HEK293 (cell line): Measurements from ENCODE around the gene OTOR.
A peak's percentile ranks its signal among the peaks of the same experiment; 100 is the strongest.

Experiments used
- CTCF ChIA-PET: fragments of 350-600 bp; formaldehyde crosslinking; extraction: SDS; loops from one replicate; lab custom pipeline; 2021; ENCODE audit warnings: antibody characterized with exemption; lab: Yijun Ruan, JAX
- POLR2A ChIA-PET: fragments of 300-600 bp; formaldehyde crosslinking; extraction: SDS; loops from one replicate; lab custom pipeline; 2020; ENCODE audit warnings: antibody characterized with exemption, inconsistent platforms; lab: Yijun Ruan, JAX
- H3K27ac ChIP-seq: fragments of 200-500 bp; sonication (Bioruptor generic); 2 replicates; pipeline ENCODE4 v1.5.1; 2014; ENCODE audit warnings: low read depth, low read length, control low read depth, inconsistent platforms; ENCODE audit errors: extremely low read depth
- H3K36me3 ChIP-seq, 2 experiments: fragments of 200-500 bp in 1 of 2; sonication (Bioruptor generic) in 1 of 2; 1 replicate in 1 of 2; 2 replicates in 1 of 2; pipeline ENCODE4 v1.5.1; 2014 to 2017; ENCODE audit warnings: inconsistent platforms in 2 of 2, low read length in 2 of 2; ENCODE audit not compliant: control insufficient read depth in 2 of 2, insufficient read depth in 1 of 2
- H3K4me1 ChIP-seq: fragments of 200-500 bp; sonication (Bioruptor generic); 2 replicates; pipeline ENCODE4 v1.5.1; 2014; ENCODE audit warnings: mild to moderate bottlenecking, low read length, inconsistent platforms; ENCODE audit not compliant: control insufficient read depth, insufficient read depth
- H3K4me3 ChIP-seq: 2 replicates; pipeline ENCODE4 v1.5.1; 2011; ENCODE audit warnings: low read depth, mild to moderate bottlenecking, control low read depth, low read length, moderate library complexity
- H3K9me3 ChIP-seq: fragments of 200-500 bp; sonication (Bioruptor generic); 2 replicates; pipeline ENCODE4 v1.5.1; 2014; ENCODE audit warnings: low read depth, low read length, inconsistent platforms; ENCODE audit not compliant: control insufficient read depth, insufficient read depth
- ATF2 ChIP-seq: fragments of 450-650 bp; formaldehyde crosslinking; IDR thresholded peaks from 2 replicates; pipeline ENCODE4 v1.5.1; 2016; ENCODE audit warnings: missing biosample characterization, missing genetic modification characterization, low read depth
- KLF16 ChIP-seq: fragments of 450-650 bp; formaldehyde crosslinking; IDR thresholded peaks from 2 replicates; pipeline ENCODE4 v1.5.1; 2017; ENCODE audit warnings: missing biosample characterization, missing genetic modification characterization
- SALL2 ChIP-seq: fragments of 450-650 bp; formaldehyde crosslinking; IDR thresholded peaks from 2 replicates; pipeline ENCODE4 v1.5.0; 2017; ENCODE audit warnings: missing biosample characterization, mild to moderate bottlenecking, missing genetic modification characterization, borderline replicate concordance
- ZBTB1 ChIP-seq: fragments of 450-650 bp; formaldehyde crosslinking; IDR thresholded peaks from 2 replicates; pipeline ENCODE4 v1.5.1; 2016; ENCODE audit warnings: missing biosample characterization, missing genetic modification characterization
- ZBTB7A ChIP-seq: fragments of 450-650 bp; formaldehyde crosslinking; IDR thresholded peaks from 2 replicates; pipeline ENCODE4 v1.5.1; 2016; ENCODE audit warnings: low read depth, missing biosample characterization, missing genetic modification characterization
- ZBTB8A ChIP-seq: fragments of 450-650 bp; formaldehyde crosslinking; IDR thresholded peaks from 2 replicates; pipeline ENCODE4 v1.5.1; 2016; ENCODE audit warnings: missing biosample characterization, missing genetic modification characterization
- ZFP37 ChIP-seq: fragments of 450-650 bp; formaldehyde crosslinking; IDR thresholded peaks from 2 replicates; pipeline ENCODE4 v1.5.1; 2016; ENCODE audit warnings: missing biosample characterization, missing genetic modification characterization
- ZNF112 ChIP-seq: fragments of 450-650 bp; formaldehyde crosslinking; IDR thresholded peaks from 2 replicates; pipeline ENCODE4 v1.5.0; 2017; ENCODE audit warnings: missing biosample characterization, missing genetic modification characterization
- ZNF132 ChIP-seq: fragments of 450-650 bp; formaldehyde crosslinking; IDR thresholded peaks from 2 replicates; pipeline ENCODE4 v1.5.1; 2017; ENCODE audit warnings: missing biosample characterization, missing genetic modification characterization, borderline replicate concordance
- ZNF146 ChIP-seq: fragments of 450-650 bp; formaldehyde crosslinking; IDR thresholded peaks from 2 replicates; pipeline ENCODE4 v1.5.1; 2016; ENCODE audit warnings: missing biosample characterization, missing genetic modification characterization
- ZNF155 ChIP-seq: fragments of 450-650 bp; formaldehyde crosslinking; IDR thresholded peaks from 2 replicates; pipeline ENCODE4 v1.5.1; 2016; ENCODE audit warnings: missing biosample characterization, missing genetic modification characterization
- ZNF366 ChIP-seq: fragments of 450-650 bp; formaldehyde crosslinking; conservative IDR thresholded peaks from 2 replicates; pipeline ENCODE4 v1.5.1; 2016; ENCODE audit warnings: missing biosample characterization, missing genetic modification characterization
- ZNF398 ChIP-seq: fragments of 450-650 bp; formaldehyde crosslinking; IDR thresholded peaks from 2 replicates; pipeline ENCODE4 v1.5.1; 2017; ENCODE audit warnings: missing biosample characterization, missing genetic modification characterization
- ZNF548 ChIP-seq: fragments of 450-650 bp; formaldehyde crosslinking; IDR thresholded peaks from 2 replicates; pipeline ENCODE4 v1.5.1; 2016; ENCODE audit warnings: missing biosample characterization, missing genetic modification characterization
- ZNF626 ChIP-seq: fragments of 450-650 bp; sonication (Bioruptor Pico); formaldehyde crosslinking; IDR thresholded peaks from 2 replicates; pipeline ENCODE4 v1.5.1; 2018; ENCODE audit warnings: missing biosample characterization, missing genetic modification characterization, inconsistent platforms
- ZNF639 ChIP-seq: fragments of 450-650 bp; formaldehyde crosslinking; IDR thresholded peaks from 2 replicates; pipeline ENCODE4 v1.5.1; 2016; ENCODE audit warnings: missing biosample characterization, missing genetic modification characterization
- TF ChIP-seq, protein P1 (sequence below): fragments of 450-650 bp; formaldehyde crosslinking; IDR thresholded peaks from 2 replicates; pipeline ENCODE4 v1.5.1; 2016; ENCODE audit warnings: missing biosample characterization, missing genetic modification characterization, borderline replicate concordance
- TF ChIP-seq, protein P2 (sequence below): IDR thresholded peaks from 2 replicates; pipeline ENCODE4 v1.6.1; 2011; ENCODE audit warnings: mild to moderate bottlenecking, low read depth, low read length, borderline replicate concordance

The OTOR gene

DNA sequence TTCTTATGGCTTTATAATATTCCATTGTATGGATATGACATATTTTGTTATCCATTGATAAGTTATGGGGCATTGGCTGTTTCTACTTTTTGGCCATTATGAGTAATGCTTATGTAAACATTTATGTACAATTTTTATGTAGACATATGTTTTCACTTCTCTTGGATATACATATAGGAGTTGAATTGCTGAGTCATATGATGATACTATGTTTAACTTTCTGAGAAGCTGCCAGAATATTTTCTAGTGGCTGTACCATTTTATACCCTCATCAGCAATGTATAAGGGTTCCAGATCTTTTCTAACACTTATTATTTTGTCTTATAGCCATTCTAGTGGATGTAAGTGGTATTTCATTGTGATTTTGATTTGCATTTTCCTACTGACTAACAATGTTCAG lies 23.1 kb downstream of the OTOR start (continued):
- TF ChIP-seq ZNF155 (tag by site-specific recombination): no peak
- TF ChIP-seq, protein P1, sequence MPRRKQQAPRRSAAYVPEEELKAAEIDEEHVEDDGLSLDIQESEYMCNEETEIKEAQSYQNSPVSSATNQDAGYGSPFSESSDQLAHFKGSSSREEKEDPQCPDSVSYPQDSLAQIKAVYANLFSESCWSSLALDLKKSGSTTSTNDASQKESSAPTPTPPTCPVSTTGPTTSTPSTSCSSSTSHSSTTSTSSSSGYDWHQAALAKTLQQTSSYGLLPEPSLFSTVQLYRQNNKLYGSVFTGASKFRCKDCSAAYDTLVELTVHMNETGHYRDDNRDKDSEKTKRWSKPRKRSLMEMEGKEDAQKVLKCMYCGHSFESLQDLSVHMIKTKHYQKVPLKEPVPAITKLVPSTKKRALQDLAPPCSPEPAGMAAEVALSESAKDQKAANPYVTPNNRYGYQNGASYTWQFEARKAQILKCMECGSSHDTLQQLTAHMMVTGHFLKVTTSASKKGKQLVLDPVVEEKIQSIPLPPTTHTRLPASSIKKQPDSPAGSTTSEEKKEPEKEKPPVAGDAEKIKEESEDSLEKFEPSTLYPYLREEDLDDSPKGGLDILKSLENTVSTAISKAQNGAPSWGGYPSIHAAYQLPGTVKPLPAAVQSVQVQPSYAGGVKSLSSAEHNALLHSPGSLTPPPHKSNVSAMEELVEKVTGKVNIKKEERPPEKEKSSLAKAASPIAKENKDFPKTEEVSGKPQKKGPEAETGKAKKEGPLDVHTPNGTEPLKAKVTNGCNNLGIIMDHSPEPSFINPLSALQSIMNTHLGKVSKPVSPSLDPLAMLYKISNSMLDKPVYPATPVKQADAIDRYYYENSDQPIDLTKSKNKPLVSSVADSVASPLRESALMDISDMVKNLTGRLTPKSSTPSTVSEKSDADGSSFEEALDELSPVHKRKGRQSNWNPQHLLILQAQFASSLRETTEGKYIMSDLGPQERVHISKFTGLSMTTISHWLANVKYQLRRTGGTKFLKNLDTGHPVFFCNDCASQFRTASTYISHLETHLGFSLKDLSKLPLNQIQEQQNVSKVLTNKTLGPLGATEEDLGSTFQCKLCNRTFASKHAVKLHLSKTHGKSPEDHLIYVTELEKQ (tag by site-specific recombination): no peak

DNA sequence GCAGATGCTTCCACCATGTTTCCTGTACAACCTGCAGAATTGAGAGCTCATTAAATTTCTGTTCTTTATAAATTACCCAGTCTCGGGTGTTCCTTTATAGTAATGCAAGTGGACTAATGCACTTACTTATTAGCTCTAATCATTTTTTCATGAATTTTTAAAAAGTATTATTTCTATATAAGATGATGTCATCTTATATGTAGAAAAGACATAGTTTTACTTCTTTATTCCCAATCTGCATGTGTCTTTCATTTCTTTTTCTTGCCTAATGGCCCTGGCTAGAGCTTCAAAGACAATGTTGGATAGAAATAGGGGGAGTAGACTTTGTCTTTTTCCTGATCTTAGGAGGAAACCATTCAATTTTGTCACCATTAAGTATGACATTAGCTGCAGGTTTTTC lies 27.8 kb downstream of the OTOR start:
- Histone ChIP-seq H3K4me3 (no peak overlapping the region), H3K4me1 (no peaks in the 10 kb centered on the region), H3K27ac (no peak overlapping the region), H3K9me3 (no peaks in the 10 kb centered on the region), H3K36me3 (no peaks in the 10 kb centered on the region)
- CTCF ChIA-PET: no interaction called here
- TF ChIP-seq ZNF548 (tag by site-specific recombination) (no peak), ZNF626 (tag by site-specific recombination) (no peak), ATF2 (tag by site-specific recombination) (0 out of 2 replicates have a peak, but pooled peaks have one; percentile 18), SALL2 (tag by site-specific recombination) (no peak)
- POLR2A ChIA-PET: no interaction called here

DNA sequence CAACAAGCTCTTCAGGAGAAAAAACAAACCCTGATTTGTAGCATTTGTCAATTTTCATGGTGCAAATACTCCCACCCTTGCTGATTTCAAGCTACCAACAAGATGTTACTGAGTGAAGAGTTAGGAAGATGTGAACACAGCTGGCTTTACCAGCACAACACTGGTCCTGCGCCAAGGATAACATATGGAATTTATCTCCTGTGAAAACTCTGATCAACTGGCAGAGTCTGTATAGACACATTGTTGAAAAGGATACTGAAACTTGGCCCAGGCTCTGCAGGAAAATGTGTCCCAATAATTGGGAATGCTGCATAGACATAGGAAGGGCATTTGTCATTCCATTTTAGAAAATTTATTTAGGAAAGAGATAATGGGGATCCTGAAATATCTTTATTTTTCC lies 29.0 kb downstream of the OTOR start:
- Histone ChIP-seq H3K36me3 (no peaks in the 10 kb centered on the region), H3K4me3 (no peak overlapping the region), H3K9me3 (no peaks in the 10 kb centered on the region), H3K4me1 (no peaks in the 10 kb centered on the region), H3K27ac (no peak overlapping the region)
- ChIA-PET POLR2A (no interaction called here), CTCF (no interaction called here)
- TF ChIP-seq ZNF132: no peak
- TF ChIP-seq KLF16 (tag by site-specific recombination): no peak
- no peak for TF ChIP-seq ZNF639 (tag by site-specific recombination)
- TF ChIP-seq ZNF146 (tag by site-specific recombination): no peak
- no peak for TF ChIP-seq ZBTB8A (tag by site-specific recombination)
- TF ChIP-seq ZFP37 (tag by site-specific recombination): no peak
- TF ChIP-seq ZNF366 (tag by site-specific recombination): no peak
- TF ChIP-seq, protein P2, sequence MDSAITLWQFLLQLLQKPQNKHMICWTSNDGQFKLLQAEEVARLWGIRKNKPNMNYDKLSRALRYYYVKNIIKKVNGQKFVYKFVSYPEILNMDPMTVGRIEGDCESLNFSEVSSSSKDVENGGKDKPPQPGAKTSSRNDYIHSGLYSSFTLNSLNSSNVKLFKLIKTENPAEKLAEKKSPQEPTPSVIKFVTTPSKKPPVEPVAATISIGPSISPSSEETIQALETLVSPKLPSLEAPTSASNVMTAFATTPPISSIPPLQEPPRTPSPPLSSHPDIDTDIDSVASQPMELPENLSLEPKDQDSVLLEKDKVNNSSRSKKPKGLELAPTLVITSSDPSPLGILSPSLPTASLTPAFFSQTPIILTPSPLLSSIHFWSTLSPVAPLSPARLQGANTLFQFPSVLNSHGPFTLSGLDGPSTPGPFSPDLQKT: no peak
- no peak for TF ChIP-seq ZNF112
- TF ChIP-seq ZBTB7A (tag by site-specific recombination): no peak
- no peak for TF ChIP-seq ZBTB1 (tag by site-specific recombination)
- no peak for TF ChIP-seq ZNF398 (tag by site-specific recombination)
